HG03354 (cell line): ENCODE data around the gene DMRT2.

ENCODE experiments used
- ATAC-seq: cut with Tn5 transposase; IDR thresholded peaks from one replicate; pipeline ENCODE4 v1.9.1; 2021; ENCODE audit warnings: mild to moderate bottlenecking; ENCODE audit not compliant: unreplicated experiment, poor library complexity, severe bottlenecking

The DMRT2 gene

GRCh38 chr9:1046639-1047572, 3.3 kb upstream of the DMRT2 start:
- ATAC-seq: no peak

GRCh38 chr9:1047591-1048230, 2.4 kb upstream of the DMRT2 start:
- no peak for ATAC-seq

- no peak for ATAC-seq
These were observed 1.9 kb upstream of the DMRT2 start for GRCh38 chr9:1048231-1048619.

- ATAC-seq: no peak
These were observed 1.3 kb upstream of the DMRT2 start for GRCh38 chr9:1048811-1049210.

- no peak for ATAC-seq
These were observed 516 bp upstream of the DMRT2 start for GRCh38 chr9:1049641-1050040.

GRCh38 chr9:1051210-1051583, 1.0 kb downstream of the DMRT2 start:
- ATAC-seq: no peak

GRCh38 chr9:1051584-1052275, 1.6 kb downstream of the DMRT2 start:
- ATAC-seq: peak; percentile 42

GRCh38 chr9:1052365-1053281, 2.5 kb downstream of the DMRT2 start:
- no peak for ATAC-seq

GRCh38 chr9:1053282-1053621, 3.1 kb downstream of the DMRT2 start:
- no peak for ATAC-seq

- no peak for ATAC-seq
These were observed 3.8 kb downstream of the DMRT2 start for GRCh38 chr9:1053986-1054425.

GRCh38 chr9:1055166-1055565, 5.0 kb downstream of the DMRT2 start:
- no peak for ATAC-seq

GRCh38 chr9:1057910-1058309, 7.8 kb downstream of the DMRT2 start:
- no peak for ATAC-seq

- no peak for ATAC-seq
These were observed 8.8 kb downstream of the DMRT2 start for GRCh38 chr9:1058826-1059487.

- ATAC-seq: no peak
These were observed 15.0 kb downstream of the DMRT2 start for GRCh38 chr9:1065130-1065529.

GRCh38 chr9:1070692-1071091, 20.5 kb downstream of the DMRT2 start:
- ATAC-seq: no peak

- ATAC-seq: no peak
These were observed 21.6 kb downstream of the DMRT2 start for GRCh38 chr9:1071730-1072129.

GRCh38 chr9:1073497-1073896, 23.3 kb downstream of the DMRT2 start:
- no peak for ATAC-seq

- ATAC-seq: no peak
These were observed 27.5 kb downstream of the DMRT2 start for GRCh38 chr9:1077616-1078015.

- no peak for ATAC-seq
These were observed 33.3 kb downstream of the DMRT2 start for GRCh38 chr9:1083325-1083913.
